ENCODE data around the gene SNX11. TPM values are rescaled to one million over a fixed set of nuclear protein-coding genes. Genes with fewer than 3 reads are reported as not detected.

Gene SNX11
- total and polyA plus RNA-seq, 9 of the 15 experiments (the other 6 are each of a cell fraction or from before 2014, with no cell fraction given): 12.4 to 24.0 (median 16.8) TPM

DNA sequence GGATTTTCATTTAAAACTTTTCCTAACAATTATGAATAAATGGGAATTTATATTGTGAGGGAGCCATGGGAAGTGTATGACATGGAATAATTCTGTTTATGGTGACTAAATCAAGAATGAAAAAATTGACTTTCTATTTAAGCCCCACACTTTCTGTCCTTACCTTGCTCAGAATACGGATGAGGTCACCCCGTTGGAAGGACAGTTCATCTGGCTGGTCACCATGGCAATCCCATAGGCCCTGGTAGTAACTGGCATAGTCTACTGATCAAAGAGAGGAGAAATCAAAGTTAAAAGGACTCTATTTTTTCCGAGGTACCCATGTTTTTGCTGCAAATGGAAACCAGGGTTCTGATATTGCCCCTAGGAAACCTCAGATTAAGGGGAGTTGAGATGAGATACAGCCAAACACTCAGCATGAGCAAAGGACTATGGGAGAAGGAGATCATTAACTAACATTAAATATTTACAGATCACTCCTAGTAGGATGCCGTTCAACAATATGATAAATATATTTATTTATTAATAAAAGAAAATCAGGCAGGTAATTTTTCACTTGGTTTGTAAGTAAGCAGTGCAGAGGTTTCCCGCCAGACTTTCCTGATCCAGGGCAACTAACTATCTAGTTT lies 54.9 kb downstream of the SNX11 start:
- Histone ChIP-seq H3K4me1 (replicated peaks in 1 of 2; ENCODE audit: control insufficient read depth in 2 of 2, insufficient read depth in 2 of 2, low read length in 2 of 2) (peaks cover 0 to 4% of the 10 kb centered on the region in 2 experiments; a peak in 1 of 5 replicates), H3K9ac (ENCODE audit: insufficient read depth in 1 of 2, low read depth in 2 of 2, low read length in 2 of 2) (no peak overlapping the region), H3K27ac (ENCODE audit: extremely low read depth, low read depth, low read length) (no peak overlapping the region), H3K79me2 (ENCODE audit: control insufficient read depth, insufficient read depth, low read length) (no peaks in the 10 kb centered on the region), H3K9me1 (ENCODE audit: control insufficient read depth, insufficient read depth, low read length) (no peaks in the 10 kb centered on the region), H3K4me2 (ENCODE audit: insufficient read depth, low read length) (no peak overlapping the region), H3K27me3 (ENCODE audit: control insufficient read depth in 2 of 2, insufficient read depth in 2 of 2, low read length in 2 of 2) (no peaks in the 10 kb centered on the region; a peak in 1 of 5 replicates), H3K9me3 (replicated peaks; ENCODE audit: control insufficient read depth, insufficient read depth, low read depth, low read length) (no peaks in the 10 kb centered on the region), H3K4me3 (no peak overlapping the region), H3K36me3 (ENCODE audit: control insufficient read depth, insufficient read depth, low read length) (no peaks in the 10 kb centered on the region), H2AFZ (ENCODE audit: low read depth, low read length) (no peak overlapping the region; the same call in 1 of the 2 replicates), H4K20me1 (replicated peaks; ENCODE audit: control insufficient read depth, insufficient read depth, low read length) (no peaks in the 10 kb centered on the region)
- intact Hi-C loops (cut with micrococcal nuclease) (no loop called here), in situ Hi-C loops (cut with MboI) (no loop called here)
- BruUV-seq (replicated peaks): no TSS peak
- TF ChIP-seq RB1 (IDR thresholded peaks at IDR 0.05; ENCODE audit: low read depth) (no peak), SRF (CRISPR knock-in tag; IDR thresholded peaks at IDR 0.05) (no peak), CBFA2T3 (IDR thresholded peaks at IDR 0.05) (no peak)
- WGBS (ENCODE audit: insufficient coverage, low coverage, missing lambda C conversion rate): 37% methylated on average over 5 of the region's 5 CpGs
- CTCF ChIA-PET (ENCODE audit: low intra/inter-chr PET ratio): no interaction called here
- DNase-seq (ENCODE audit: extremely low read depth in 1 of 4, low spot score in 3 of 4): no peak
- POLR2A ChIA-PET: interaction anchor here (0.6 to 1.2 kb wide), 3 partner anchors 9 to 430 kb away, joined by 3 to 5 read pairs (median 5); no protein-coding TSS in a partner anchor
- no peak for FAIRE-seq
- ATAC-seq: no peak

DNA sequence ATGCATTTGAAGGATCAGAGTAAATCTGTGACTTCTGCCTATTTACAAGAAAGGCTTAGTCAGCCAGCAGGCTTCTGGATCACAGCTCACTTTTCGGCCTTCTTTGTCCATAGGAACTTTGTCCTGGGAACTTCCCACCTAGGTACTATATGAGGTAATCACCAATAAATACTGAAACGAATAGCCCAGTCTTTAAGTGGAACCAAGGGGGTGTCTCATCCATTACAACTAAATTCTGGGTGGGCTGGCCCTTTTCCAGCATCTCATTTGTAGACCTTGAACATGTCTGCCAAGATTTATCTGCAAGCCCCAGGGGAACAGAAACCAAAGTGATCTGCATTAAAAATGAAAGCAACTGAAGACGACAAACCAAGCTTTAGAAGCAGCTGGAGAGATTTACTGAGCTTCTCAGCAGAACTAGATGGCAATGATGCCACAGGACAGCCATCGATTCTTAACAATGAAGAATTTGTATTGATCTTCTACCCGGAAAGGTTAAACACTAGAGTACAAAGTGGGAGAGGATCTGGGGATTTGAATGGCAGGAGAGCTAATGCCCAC lies 55.5 kb downstream of the SNX11 start:
- DNase-seq (ENCODE audit: extremely low read depth in 1 of 4, low spot score in 3 of 4) (no peak), ATAC-seq (no peak), FAIRE-seq (no peak)
- 8% methylated on average over 5 of the region's 5 CpGs for WGBS (ENCODE audit: insufficient coverage, low coverage, missing lambda C conversion rate)
- no peak overlapping the region for H3K4me3 ChIP-seq
- H3K36me3 ChIP-seq (ENCODE audit: control insufficient read depth, insufficient read depth, low read length): no peaks in the 10 kb centered on the region
- no peaks in the 10 kb centered on the region for H3K9me3 ChIP-seq (replicated peaks; ENCODE audit: control insufficient read depth, insufficient read depth, low read depth, low read length)
- no peak overlapping the region; the same call in 1 of the 2 replicates for H2AFZ ChIP-seq (ENCODE audit: low read depth, low read length)
- no peaks in the 10 kb centered on the region for H4K20me1 ChIP-seq (replicated peaks; ENCODE audit: control insufficient read depth, insufficient read depth, low read length)
- CTCF ChIA-PET (ENCODE audit: low intra/inter-chr PET ratio): no interaction called here
- H3K4me1 ChIP-seq (replicated peaks in 1 of 2; ENCODE audit: control insufficient read depth in 2 of 2, insufficient read depth in 2 of 2, low read length in 2 of 2): peaks cover 0 to 4% of the 10 kb centered on the region in 2 experiments; a peak in 1 of 5 replicates
- H3K9me1 ChIP-seq (ENCODE audit: control insufficient read depth, insufficient read depth, low read length): no peaks in the 10 kb centered on the region
- H3K27ac ChIP-seq (ENCODE audit: extremely low read depth, low read depth, low read length): no peak overlapping the region
- no peaks in the 10 kb centered on the region; a peak in 1 of 5 replicates for H3K27me3 ChIP-seq (ENCODE audit: control insufficient read depth in 2 of 2, insufficient read depth in 2 of 2, low read length in 2 of 2)
- intact Hi-C loops (cut with micrococcal nuclease): no loop called here
- no peaks in the 10 kb centered on the region for H3K79me2 ChIP-seq (ENCODE audit: control insufficient read depth, insufficient read depth, low read length)
- no TSS peak for BruUV-seq (replicated peaks)
- POLR2A ChIA-PET: interaction anchor here (0.7 to 0.8 kb wide), 2 partner anchors 10 to 184 kb away, joined by 4 to 5 read pairs; no protein-coding TSS in a partner anchor
- no peak for TF ChIP-seq PHF8 (IDR thresholded peaks at IDR 0.05; ENCODE audit: borderline replicate concordance, low read length)
- TF ChIP-seq, protein P1, sequence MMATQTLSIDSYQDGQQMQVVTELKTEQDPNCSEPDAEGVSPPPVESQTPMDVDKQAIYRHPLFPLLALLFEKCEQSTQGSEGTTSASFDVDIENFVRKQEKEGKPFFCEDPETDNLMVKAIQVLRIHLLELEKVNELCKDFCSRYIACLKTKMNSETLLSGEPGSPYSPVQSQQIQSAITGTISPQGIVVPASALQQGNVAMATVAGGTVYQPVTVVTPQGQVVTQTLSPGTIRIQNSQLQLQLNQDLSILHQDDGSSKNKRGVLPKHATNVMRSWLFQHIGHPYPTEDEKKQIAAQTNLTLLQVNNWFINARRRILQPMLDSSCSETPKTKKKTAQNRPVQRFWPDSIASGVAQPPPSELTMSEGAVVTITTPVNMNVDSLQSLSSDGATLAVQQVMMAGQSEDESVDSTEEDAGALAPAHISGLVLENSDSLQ (IDR thresholded peaks at IDR 0.05): peak; percentile 22; the same call in 1 of the 2 replicates
- H3K9ac ChIP-seq (ENCODE audit: insufficient read depth in 1 of 2, low read depth in 2 of 2, low read length in 2 of 2): no peak overlapping the region
- peak overlapping the region; percentile 1; the same call in 1 of the 2 replicates for H3K4me2 ChIP-seq (ENCODE audit: insufficient read depth, low read length)
- in situ Hi-C loops (cut with MboI): no loop called here

Data from K562 (cell line).